CD1c-positive myeloid dendritic cell (primary cell): ENCODE measurements around the gene PTPN18.

ENCODE experiments used
- DNase-seq: peaks from one replicate; pipeline ENCODE4 v3.0.0-alpha.2; 2016; ENCODE audit errors: extremely low spot score

Gene PTPN18

GRCh38 chr2:130339885-130340745 is 15.7 kb upstream of the PTPN18 start:
- DNase-seq = no peak

GRCh38 chr2:130341562-130342019 is 14.3 kb upstream of the PTPN18 start:
- no peak for DNase-seq

- peak; percentile 93 for DNase-seq
These were observed 13.8 kb upstream of the PTPN18 start for GRCh38 chr2:130342020-130342532.

GRCh38 chr2:130342533-130343275 is 13.2 kb upstream of the PTPN18 start, which contains the start of gene IMP4:
IMP4 (plus strand) TSS chr2:130342897; CDS start chr2:130342933, 36 bp downstream.
- peak; percentile 98 for DNase-seq

GRCh38 chr2:130344578-130344977 is 11.3 kb upstream of the PTPN18 start:
- no peak for DNase-seq

DNA sequence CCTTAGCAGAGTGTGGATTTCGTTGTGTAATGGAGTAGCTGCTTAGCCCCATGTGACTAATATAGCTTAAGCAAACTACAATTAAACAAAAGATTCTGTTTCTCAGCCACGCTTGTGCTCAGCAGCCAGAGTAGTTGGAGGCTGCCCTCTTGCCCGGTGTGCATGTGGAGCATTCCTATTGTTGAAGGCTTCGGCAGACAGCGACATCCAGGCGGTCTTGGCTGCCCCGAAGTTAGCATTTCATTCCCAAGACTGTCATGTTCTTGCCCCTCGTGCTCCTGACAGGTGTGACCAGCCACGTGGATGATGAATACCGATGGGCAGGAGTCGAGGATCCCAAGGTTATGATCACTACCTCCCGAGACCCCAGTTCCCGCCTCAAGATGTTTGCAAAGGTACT is 10.8 kb upstream of the PTPN18 start:
- no peak for DNase-seq

DNA sequence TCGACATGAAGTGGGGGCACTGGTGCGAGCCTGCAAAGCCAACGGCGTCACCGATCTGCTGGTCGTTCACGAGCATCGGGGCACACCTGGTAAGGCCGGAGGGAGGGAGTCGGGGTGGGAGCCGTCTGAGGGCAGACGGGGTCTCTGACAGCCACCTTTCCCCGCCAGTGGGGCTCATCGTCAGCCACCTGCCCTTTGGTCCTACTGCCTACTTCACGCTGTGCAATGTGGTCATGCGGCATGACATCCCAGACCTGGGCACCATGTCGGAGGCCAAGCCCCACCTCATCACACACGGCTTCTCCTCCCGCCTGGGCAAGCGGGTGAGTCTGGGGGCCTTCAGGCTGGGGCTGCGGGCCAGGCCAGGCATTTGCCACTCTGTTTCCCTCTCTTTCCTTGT is 10.2 kb upstream of the PTPN18 start:
- DNase-seq = no peak

DNA sequence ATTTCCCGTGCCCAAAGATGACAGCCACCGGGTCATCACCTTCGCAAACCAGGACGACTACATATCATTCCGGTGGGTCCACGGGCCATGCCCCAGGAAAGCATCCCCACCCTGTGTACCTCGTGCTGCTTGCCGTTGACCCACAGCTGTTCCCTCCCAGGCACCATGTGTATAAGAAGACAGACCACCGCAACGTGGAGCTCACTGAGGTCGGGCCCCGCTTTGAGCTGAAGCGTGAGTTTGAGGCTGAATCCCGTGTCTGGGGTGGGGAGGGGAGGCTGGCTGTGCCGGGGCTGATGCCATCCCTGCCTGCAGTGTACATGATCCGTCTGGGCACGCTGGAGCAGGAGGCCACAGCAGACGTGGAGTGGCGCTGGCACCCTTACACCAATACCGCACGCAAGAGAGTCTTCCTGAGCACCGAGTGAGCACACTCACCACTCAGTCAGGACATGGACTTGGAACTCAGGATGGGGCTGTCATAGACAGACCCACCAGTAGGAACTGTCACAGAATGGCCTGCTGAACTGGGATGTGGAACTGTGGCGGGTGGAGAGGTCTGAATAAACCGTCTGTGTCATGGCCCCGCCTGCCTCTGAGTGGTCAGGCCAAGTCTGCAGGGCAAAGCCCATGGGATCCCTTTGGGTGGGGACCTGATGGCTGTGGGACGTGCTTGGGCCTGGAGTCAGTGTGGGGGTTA is 9.7 kb upstream of the PTPN18 start:
- DNase-seq = no peak

DNA sequence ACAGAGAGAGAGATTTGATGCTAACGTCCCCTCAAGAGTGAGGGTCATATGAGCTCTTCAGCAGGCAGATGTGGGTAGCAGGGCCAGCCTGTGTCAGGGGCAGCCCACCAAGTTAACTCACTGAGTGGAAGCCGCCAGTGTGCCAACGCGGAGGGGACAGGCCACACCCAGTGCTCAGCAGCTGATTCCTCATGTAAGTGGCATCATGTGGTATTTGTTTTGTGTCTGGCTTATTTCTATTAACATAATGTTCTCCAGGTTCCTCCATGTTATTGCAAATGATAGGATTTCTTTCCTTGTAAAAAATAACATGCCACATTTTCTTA is 9.2 kb upstream of the PTPN18 start:
- DNase-seq = no peak

DNA sequence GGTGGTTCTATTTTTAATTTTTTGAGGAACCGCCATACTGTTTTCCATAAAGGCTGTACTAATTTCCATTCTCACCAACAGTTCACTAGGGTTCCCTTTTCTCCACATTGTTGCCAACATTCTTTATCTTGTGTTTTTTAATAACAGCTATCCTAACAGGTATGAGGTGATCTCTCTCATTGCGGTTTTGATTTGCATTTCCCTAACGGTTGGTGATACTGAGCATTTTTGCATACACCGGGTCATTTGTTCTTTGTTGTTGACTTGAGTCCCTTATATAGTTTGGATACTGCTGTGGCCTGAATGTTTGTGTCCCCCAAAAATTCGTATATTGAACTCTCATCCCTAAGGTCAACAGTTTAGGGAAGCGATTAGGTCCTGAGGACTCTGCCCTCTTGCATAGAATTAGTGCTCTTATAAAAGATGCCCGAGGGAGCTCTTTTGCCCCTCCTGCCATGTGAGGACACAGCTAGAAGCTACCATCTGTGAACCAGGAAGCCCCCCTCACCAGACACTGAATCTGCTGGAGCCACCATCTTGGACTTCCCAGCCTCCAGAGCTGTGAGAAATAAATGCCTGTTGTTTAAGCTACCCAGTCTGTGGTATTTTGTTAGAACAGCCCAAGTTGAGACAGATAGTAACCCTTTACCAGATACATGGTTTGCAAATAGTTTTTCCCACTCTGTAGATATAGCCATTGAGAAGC is 8.5 kb upstream of the PTPN18 start:
- DNase-seq = no peak

- DNase-seq = no peak
These were observed 6.7 kb upstream of the PTPN18 start for GRCh38 chr2:130349174-130349573.

DNA sequence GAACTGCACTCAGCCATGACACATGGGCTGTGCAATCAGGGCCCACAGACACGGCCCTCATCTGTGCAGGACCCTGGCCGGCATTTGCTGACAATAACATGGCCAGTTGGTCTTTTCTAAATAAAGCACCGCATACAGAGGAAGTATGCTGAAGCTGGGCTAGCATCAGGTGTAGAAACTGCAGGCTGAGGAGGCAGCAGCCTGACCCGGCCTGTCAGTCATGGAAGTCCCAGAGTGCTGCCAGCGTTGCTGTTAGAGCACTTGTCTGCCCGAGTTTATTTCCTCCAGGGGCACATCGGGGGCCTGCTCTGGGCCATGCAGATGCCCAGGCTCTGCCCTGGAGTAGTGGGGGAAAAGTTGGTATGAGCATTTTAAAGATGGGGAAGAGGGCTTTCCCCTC is 4.1 kb upstream of the PTPN18 start:
- DNase-seq = no peak

GRCh38 chr2:130352237-130352636 is 3.6 kb upstream of the PTPN18 start:
- DNase-seq = no peak

GRCh38 chr2:130353291-130354138 is 2.3 kb upstream of the PTPN18 start:
- DNase-seq = no peak

- DNase-seq = no peak
These were observed 1.8 kb upstream of the PTPN18 start for GRCh38 chr2:130354139-130354428.

DNA sequence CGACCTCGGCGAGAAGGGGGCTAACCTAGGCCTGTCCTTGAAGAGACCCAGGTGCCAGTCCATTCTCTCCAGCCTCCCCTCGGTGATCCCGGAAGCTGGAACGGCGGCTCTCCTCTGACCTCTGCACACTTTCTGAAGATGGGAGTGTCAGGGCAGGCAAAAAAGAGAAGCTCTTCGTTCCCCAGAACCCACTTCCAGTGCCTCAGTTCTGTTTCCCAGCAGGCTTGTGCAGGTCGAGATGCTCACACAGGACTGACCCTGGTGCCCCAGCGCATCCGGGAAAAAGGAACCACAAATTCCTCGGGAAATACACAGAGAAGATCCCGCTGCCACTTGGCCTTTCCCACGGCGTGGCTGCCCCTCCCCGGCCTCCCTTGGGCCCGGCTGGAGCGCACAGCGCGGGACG is 681 bp upstream of the PTPN18 start:
- peak; percentile 53 for DNase-seq

- DNase-seq = no peak
These were observed 2.0 kb downstream of the PTPN18 start for GRCh38 chr2:130357864-130358263.

GRCh38 chr2:130358420-130359350 is 2.8 kb downstream of the PTPN18 start:
- no peak for DNase-seq

- no peak for DNase-seq
These were observed 3.6 kb downstream of the PTPN18 start for GRCh38 chr2:130359466-130359865.

GRCh38 chr2:130363479-130363878 is 7.6 kb downstream of the PTPN18 start:
- no peak for DNase-seq
